ENCODE results near the gene FLOT1.
"Not testable (repeated sequence)": the region's sequence is repeated elsewhere in the genome, so short reads cannot be mapped to it uniquely, and the experiment has no call there.

The FLOT1 gene

GRCh38 chr6:30722280-30723112 is 20.0 kb downstream of the FLOT1 start:
- WGBS (ENCODE audit: extremely low coverage, insufficient coverage, insufficient read length), result no CpG with 5 or more reads among the region's 27 CpGs
- H4K12ac ChIP-seq (ENCODE audit: low read depth, low read length), result no peak overlapping the region

GRCh38 chr6:30722025-30722279 is 20.5 kb downstream of the FLOT1 start:
- not testable (repeated sequence) for H2AK5ac ChIP-seq (ENCODE audit: low read length); H3K27me3 ChIP-seq (ENCODE audit: insufficient read depth, low read length); H2BK12ac ChIP-seq (ENCODE audit: low read length); H3K23ac ChIP-seq (ENCODE audit: low read length); H4K8ac ChIP-seq (ENCODE audit: low read depth, low read length); H3K9me3 ChIP-seq (ENCODE audit: insufficient read depth, low read depth, low read length); H2BK120ac ChIP-seq (ENCODE audit: insufficient read depth, low read length, poor library complexity); H2AFZ ChIP-seq (ENCODE audit: insufficient read depth, low read length, poor library complexity); H3K4me1 ChIP-seq (ENCODE audit: control insufficient read depth in 1 of 2, insufficient read depth in 2 of 2, low read length in 2 of 2); H3K18ac ChIP-seq (ENCODE audit: low read length)
- Histone ChIP-seq H3K27ac (ENCODE audit: low read depth, low read length) (peak overlapping the region; percentile 96), H3K79me2 (ENCODE audit: control insufficient read depth, insufficient read depth, low read length, poor library complexity) (peaks cover 18% of the 10 kb centered on the region), H2BK5ac (ENCODE audit: low read depth, low read length, poor library complexity) (peak overlapping the region; percentile 95), H3K36me3 (ENCODE audit: control insufficient read depth in 1 of 2, insufficient read depth in 2 of 2, low read length in 2 of 2) (peaks cover 28 to 39% of the 10 kb centered on the region in 2 experiments), H3K4ac (ENCODE audit: low read depth, low read length) (peak overlapping the region; percentile 100), H4K91ac (ENCODE audit: low read depth, low read length) (peak overlapping the region; percentile 96), H4K12ac (ENCODE audit: low read depth, low read length) (peak overlapping the region; percentile 93), H3K14ac (ENCODE audit: low read length) (peak overlapping the region; percentile 97), H3K4me3 (ENCODE audit: low read depth, low read length) (peak overlapping the region; percentile 90), H3K9ac (ENCODE audit: low read length) (peak overlapping the region; percentile 93), H3K79me1 (ENCODE audit: low read length) (peaks cover 21% of the 10 kb centered on the region), H3K4me2 (ENCODE audit: low read length) (peak overlapping the region; percentile 60)
- DNase-seq, result peak; percentile 50 to 57
- WGBS (ENCODE audit: extremely low coverage, insufficient coverage, insufficient read length), result no CpG with 5 or more reads among the region's 10 CpGs

More at GRCh38 chr6:30722280-30723112, 20.0 kb downstream of the FLOT1 start:
- no peak overlapping the region for H2AK5ac ChIP-seq (ENCODE audit: low read length)
- no peak overlapping the region for H2BK120ac ChIP-seq (ENCODE audit: insufficient read depth, low read length, poor library complexity)
- no peak overlapping the region for H3K4ac ChIP-seq (ENCODE audit: low read depth, low read length)
- DNase-seq, result peak; percentile 79 to 88
- H3K79me2 ChIP-seq (ENCODE audit: control insufficient read depth, insufficient read depth, low read length, poor library complexity), result peaks cover 17% of the 10 kb centered on the region
- peaks cover 4% of the 10 kb centered on the region for H3K9me3 ChIP-seq (ENCODE audit: insufficient read depth, low read depth, low read length)
- H4K91ac ChIP-seq (ENCODE audit: low read depth, low read length), result no peak overlapping the region
- peaks cover 28 to 39% of the 10 kb centered on the region in 2 experiments for H3K36me3 ChIP-seq (ENCODE audit: control insufficient read depth in 1 of 2, insufficient read depth in 2 of 2, low read length in 2 of 2)
- H3K14ac ChIP-seq (ENCODE audit: low read length), result no peak overlapping the region
- peak overlapping the region; percentile 18 for H3K9ac ChIP-seq (ENCODE audit: low read length)
- H3K4me3 ChIP-seq (ENCODE audit: low read depth, low read length), result peak overlapping the region; percentile 90
- H3K23ac ChIP-seq (ENCODE audit: low read length), result no peak overlapping the region
- no peak overlapping the region for H2BK5ac ChIP-seq (ENCODE audit: low read depth, low read length, poor library complexity)
- peak overlapping the region; percentile 60 for H3K4me2 ChIP-seq (ENCODE audit: low read length)
- no peak overlapping the region for H3K18ac ChIP-seq (ENCODE audit: low read length)
- H3K27ac ChIP-seq (ENCODE audit: low read depth, low read length), result no peak overlapping the region
- H2AFZ ChIP-seq (ENCODE audit: insufficient read depth, low read length, poor library complexity), result no peak overlapping the region
- H2BK12ac ChIP-seq (ENCODE audit: low read length), result no peak overlapping the region
- no peak overlapping the region for H4K8ac ChIP-seq (ENCODE audit: low read depth, low read length)
- H3K27me3 ChIP-seq (ENCODE audit: insufficient read depth, low read length), result no peaks in the 10 kb centered on the region
- peaks cover 0 to 4% of the 10 kb centered on the region in 2 experiments for H3K4me1 ChIP-seq (ENCODE audit: control insufficient read depth in 1 of 2, insufficient read depth in 2 of 2, low read length in 2 of 2)
- H3K79me1 ChIP-seq (ENCODE audit: low read length), result peaks cover 20% of the 10 kb centered on the region

GRCh38 chr6:30721198-30722024 is 21.1 kb downstream of the FLOT1 start:
- peak overlapping the region; percentile 63 for H2AFZ ChIP-seq (ENCODE audit: insufficient read depth, low read length, poor library complexity)
- no CpG with 5 or more reads among the region's 71 CpGs for WGBS (ENCODE audit: extremely low coverage, insufficient coverage, insufficient read length)
- H2BK120ac ChIP-seq (ENCODE audit: insufficient read depth, low read length, poor library complexity), result peak overlapping the region; percentile 84
- H3K27ac ChIP-seq (ENCODE audit: low read depth, low read length), result peak overlapping the region; percentile 96
- H3K23ac ChIP-seq (ENCODE audit: low read length), result no peak overlapping the region
- peak overlapping the region; percentile 99 for H2AK5ac ChIP-seq (ENCODE audit: low read length)
- peaks cover 26% of the 10 kb centered on the region for H3K79me1 ChIP-seq (ENCODE audit: low read length)
- peak overlapping the region; percentile 90 for H3K4me3 ChIP-seq (ENCODE audit: low read depth, low read length)
- no peaks in the 10 kb centered on the region for H3K27me3 ChIP-seq (ENCODE audit: insufficient read depth, low read length)
- peak overlapping the region; percentile 95 for H4K8ac ChIP-seq (ENCODE audit: low read depth, low read length)
- DNase-seq, result peak; percentile 90 to 97
- H2BK5ac ChIP-seq (ENCODE audit: low read depth, low read length, poor library complexity), result peak overlapping the region; percentile 95
- H3K4me1 ChIP-seq (ENCODE audit: control insufficient read depth in 1 of 2, insufficient read depth in 2 of 2, low read length in 2 of 2), result peaks cover 3 to 5% of the 10 kb centered on the region in 2 experiments
- H3K79me2 ChIP-seq (ENCODE audit: control insufficient read depth, insufficient read depth, low read length, poor library complexity), result peaks cover 20% of the 10 kb centered on the region
- H4K91ac ChIP-seq (ENCODE audit: low read depth, low read length), result peak overlapping the region; percentile 96
- H3K9me3 ChIP-seq (ENCODE audit: insufficient read depth, low read depth, low read length), result peaks cover 4% of the 10 kb centered on the region
- peak overlapping the region; percentile 100 for H3K4ac ChIP-seq (ENCODE audit: low read depth, low read length)
- peak overlapping the region; percentile 93 for H4K12ac ChIP-seq (ENCODE audit: low read depth, low read length)
- peak overlapping the region; percentile 97 for H3K14ac ChIP-seq (ENCODE audit: low read length)
- H3K18ac ChIP-seq (ENCODE audit: low read length), result peak overlapping the region; percentile 96
- no peak overlapping the region for H2BK12ac ChIP-seq (ENCODE audit: low read length)
- peak overlapping the region; percentile 60 for H3K4me2 ChIP-seq (ENCODE audit: low read length)
- peak overlapping the region; percentile 96 for H3K9ac ChIP-seq (ENCODE audit: low read length)
- peaks cover 28 to 39% of the 10 kb centered on the region in 2 experiments for H3K36me3 ChIP-seq (ENCODE audit: control insufficient read depth in 1 of 2, insufficient read depth in 2 of 2, low read length in 2 of 2)

GRCh38 chr6:30720738-30721197 is 21.7 kb downstream of the FLOT1 start:
- peak overlapping the region; percentile 89 for H4K12ac ChIP-seq (ENCODE audit: low read depth, low read length)
- H3K79me2 ChIP-seq (ENCODE audit: control insufficient read depth, insufficient read depth, low read length, poor library complexity), result peaks cover 20% of the 10 kb centered on the region
- H3K9me3 ChIP-seq (ENCODE audit: insufficient read depth, low read depth, low read length), result peaks cover 4% of the 10 kb centered on the region
- H3K4me2 ChIP-seq (ENCODE audit: low read length), result peak overlapping the region; percentile 52
- H4K8ac ChIP-seq (ENCODE audit: low read depth, low read length), result peak overlapping the region; percentile 79
- H3K14ac ChIP-seq (ENCODE audit: low read length), result peak overlapping the region; percentile 74
- no peaks in the 10 kb centered on the region for H3K27me3 ChIP-seq (ENCODE audit: insufficient read depth, low read length)
- H2AK5ac ChIP-seq (ENCODE audit: low read length), result peak overlapping the region; percentile 71
- peaks cover 27% of the 10 kb centered on the region for H3K79me1 ChIP-seq (ENCODE audit: low read length)
- peak overlapping the region; percentile 66 for H4K91ac ChIP-seq (ENCODE audit: low read depth, low read length)
- peak overlapping the region; percentile 67 for H3K18ac ChIP-seq (ENCODE audit: low read length)
- peak overlapping the region; percentile 90 for H3K4ac ChIP-seq (ENCODE audit: low read depth, low read length)
- no peak overlapping the region for H3K23ac ChIP-seq (ENCODE audit: low read length)
- H3K4me3 ChIP-seq (ENCODE audit: low read depth, low read length), result peak overlapping the region; percentile 84
- peaks cover 28 to 38% of the 10 kb centered on the region in 2 experiments for H3K36me3 ChIP-seq (ENCODE audit: control insufficient read depth in 1 of 2, insufficient read depth in 2 of 2, low read length in 2 of 2)
- no peak overlapping the region for H2BK12ac ChIP-seq (ENCODE audit: low read length)
- DNase-seq, result peak; percentile 26 to 54
- no CpG with 5 or more reads among the region's 29 CpGs for WGBS (ENCODE audit: extremely low coverage, insufficient coverage, insufficient read length)
- H2BK5ac ChIP-seq (ENCODE audit: low read depth, low read length, poor library complexity), result peak overlapping the region; percentile 96
- peak overlapping the region; percentile 91 for H3K27ac ChIP-seq (ENCODE audit: low read depth, low read length)
- peak overlapping the region; percentile 61 for H2BK120ac ChIP-seq (ENCODE audit: insufficient read depth, low read length, poor library complexity)
- no peak overlapping the region for H2AFZ ChIP-seq (ENCODE audit: insufficient read depth, low read length, poor library complexity)
- H3K4me1 ChIP-seq (ENCODE audit: control insufficient read depth in 1 of 2, insufficient read depth in 2 of 2, low read length in 2 of 2), result peaks cover 5 to 6% of the 10 kb centered on the region in 2 experiments
- H3K9ac ChIP-seq (ENCODE audit: low read length), result peak overlapping the region; percentile 96

All from trophoblast cell (in vitro differentiated cells and primary cell).